Cardiac fibroblast (primary cell): ENCODE measurements around the gene EP300.
A peak's percentile ranks its signal among the peaks of the same experiment; 100 is the strongest.
"Not testable (repeated sequence)": the region's sequence is repeated elsewhere in the genome, so short reads cannot be mapped to it uniquely, and the experiment has no call there.

Source experiments
- DNase-seq, 2 donors: peaks; one replicate each; pipeline versions ENCODE4 v3.0.0 to v3.0.0-alpha.2; 2010; ENCODE audit warnings: low read depth in 2 of 2
- H3K4me3 ChIP-seq, 2 donors: replicated peaks in 1 of 2; 1 replicate in 1 of 2; 2 replicates in 1 of 2; pipeline ENCODE4 v1.5.1; 2011; ENCODE audit warnings: low read depth in 2 of 2, low read length in 2 of 2, mild to moderate bottlenecking in 2 of 2, moderate library complexity in 1 of 2
- CTCF ChIP-seq: IDR thresholded peaks from one replicate; pipeline ENCODE4 v1.5.1; 2011; ENCODE audit warnings: low read depth, mild to moderate bottlenecking, low read length, inconsistent platforms

EP300 gene

GRCh38 chr22:41106122-41106968 lies 14.0 kb downstream of the EP300 start:
- H3K4me3 ChIP-seq = no peak overlapping the region
- TF ChIP-seq CTCF = no peak
- peak; percentile 65 to 70 for DNase-seq

GRCh38 chr22:41106969-41107325 lies 14.6 kb downstream of the EP300 start:
- DNase-seq, H3K4me3 ChIP-seq: not testable (repeated sequence)

GRCh38 chr22:41110968-41111367 lies 18.6 kb downstream of the EP300 start:
- no peak for DNase-seq
- no peak for TF ChIP-seq CTCF
- no peak overlapping the region for H3K4me3 ChIP-seq

GRCh38 chr22:41116342-41116741 lies 23.9 kb downstream of the EP300 start:
- no peak for TF ChIP-seq CTCF
- no peak overlapping the region for H3K4me3 ChIP-seq
- no peak for DNase-seq

- no peak for TF ChIP-seq CTCF
- no peak for DNase-seq
- no peak overlapping the region for H3K4me3 ChIP-seq
Measured at GRCh38 chr22:41117127-41117965, 25.0 kb downstream of the EP300 start.

- peak; percentile 36 for DNase-seq
- no peak overlapping the region for H3K4me3 ChIP-seq
- TF ChIP-seq CTCF = no peak
Measured at GRCh38 chr22:41123151-41123550, 30.8 kb downstream of the EP300 start.

- DNase-seq = no peak
- TF ChIP-seq CTCF = no peak
- H3K4me3 ChIP-seq = no peak overlapping the region
Measured at GRCh38 chr22:41124086-41124485, 31.7 kb downstream of the EP300 start.
